ENCODE data around the gene MGAT3.

GRCh38 chr22:39534092-39534506 lies 77.3 kb downstream of the MGAT3 start:
- TF ChIP-seq, protein P1, sequence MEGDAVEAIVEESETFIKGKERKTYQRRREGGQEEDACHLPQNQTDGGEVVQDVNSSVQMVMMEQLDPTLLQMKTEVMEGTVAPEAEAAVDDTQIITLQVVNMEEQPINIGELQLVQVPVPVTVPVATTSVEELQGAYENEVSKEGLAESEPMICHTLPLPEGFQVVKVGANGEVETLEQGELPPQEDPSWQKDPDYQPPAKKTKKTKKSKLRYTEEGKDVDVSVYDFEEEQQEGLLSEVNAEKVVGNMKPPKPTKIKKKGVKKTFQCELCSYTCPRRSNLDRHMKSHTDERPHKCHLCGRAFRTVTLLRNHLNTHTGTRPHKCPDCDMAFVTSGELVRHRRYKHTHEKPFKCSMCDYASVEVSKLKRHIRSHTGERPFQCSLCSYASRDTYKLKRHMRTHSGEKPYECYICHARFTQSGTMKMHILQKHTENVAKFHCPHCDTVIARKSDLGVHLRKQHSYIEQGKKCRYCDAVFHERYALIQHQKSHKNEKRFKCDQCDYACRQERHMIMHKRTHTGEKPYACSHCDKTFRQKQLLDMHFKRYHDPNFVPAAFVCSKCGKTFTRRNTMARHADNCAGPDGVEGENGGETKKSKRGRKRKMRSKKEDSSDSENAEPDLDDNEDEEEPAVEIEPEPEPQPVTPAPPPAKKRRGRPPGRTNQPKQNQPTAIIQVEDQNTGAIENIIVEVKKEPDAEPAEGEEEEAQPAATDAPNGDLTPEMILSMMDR (IDR thresholded peaks at IDR 0.05), result no peak
- TF ChIP-seq POLR2A (IDR thresholded peaks at IDR 0.05), result no peak

Data from uterus (tissue), 2 donors.